Esophagus muscularis mucosa (tissue), 4 donors: Measurements from ENCODE around the gene COL25A1.

ENCODE experiments used
- CTCF ChIP-seq, 3 experiments: fragments of 200-600 bp in 2 of 3; fragments of 450-650 bp in 1 of 3; sonication (generic) in 2 of 3; IDR thresholded peaks; one replicate each; pipeline ENCODE4 v1.5.1; 2017 to 2019; ENCODE audit warnings: antibody characterized with exemption in 3 of 3, mild to moderate bottlenecking in 2 of 3, moderate library complexity in 1 of 3
- EP300 ChIP-seq: sonication (generic); formaldehyde crosslinking; IDR thresholded peaks from one replicate; pipeline ENCODE4 v1.6.1; 2017; ENCODE audit warnings: antibody characterized with exemption
- POLR2A ChIP-seq: fragments of 450-650 bp; IDR thresholded peaks from one replicate; pipeline ENCODE4 v1.6.1; 2017; ENCODE audit warnings: antibody characterized with exemption, moderate library complexity, mild to moderate bottlenecking, low read depth
- POLR2AphosphoS5 ChIP-seq, 2 donors: sonication (generic); formaldehyde crosslinking; IDR thresholded peaks; one replicate each; pipeline ENCODE4 v1.6.1; 2017; ENCODE audit warnings: antibody characterized with exemption in 2 of 2

DNA sequence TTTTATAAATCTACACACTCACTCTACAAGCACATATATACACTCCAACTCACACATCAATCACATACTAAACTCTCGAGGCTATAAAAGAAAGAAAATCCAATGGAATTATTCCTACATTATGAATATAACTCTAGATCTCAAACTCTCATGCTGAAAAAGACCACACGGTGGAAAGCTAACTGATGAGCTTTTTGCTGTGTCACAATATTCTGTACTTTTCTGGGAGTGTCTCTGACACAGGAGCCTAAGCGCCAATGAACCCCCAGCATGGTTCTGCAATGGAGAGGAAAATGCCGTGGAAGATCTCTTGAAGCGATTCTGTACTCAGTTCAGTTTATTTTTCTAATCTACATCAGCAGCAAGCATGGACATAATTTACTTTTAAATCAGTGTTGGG lies 415.4 kb downstream of the COL25A1 start:
- TF ChIP-seq CTCF (IDR thresholded peaks at IDR 0.05) = no peak
- TF ChIP-seq POLR2A = no peak
- TF ChIP-seq POLR2AphosphoS5 (IDR thresholded peaks at IDR 0.05) = no peak
- TF ChIP-seq EP300 = no peak
